GM19193 (cell line): ENCODE results near the gene THBD.

Experiments used
- POLR2A ChIP-seq: IDR thresholded peaks from 4 replicates; pipeline ENCODE4 v1.6.1; 2011; ENCODE audit not compliant: insufficient read depth, insufficient read length; ENCODE audit errors: extremely low read depth

The THBD gene

DNA sequence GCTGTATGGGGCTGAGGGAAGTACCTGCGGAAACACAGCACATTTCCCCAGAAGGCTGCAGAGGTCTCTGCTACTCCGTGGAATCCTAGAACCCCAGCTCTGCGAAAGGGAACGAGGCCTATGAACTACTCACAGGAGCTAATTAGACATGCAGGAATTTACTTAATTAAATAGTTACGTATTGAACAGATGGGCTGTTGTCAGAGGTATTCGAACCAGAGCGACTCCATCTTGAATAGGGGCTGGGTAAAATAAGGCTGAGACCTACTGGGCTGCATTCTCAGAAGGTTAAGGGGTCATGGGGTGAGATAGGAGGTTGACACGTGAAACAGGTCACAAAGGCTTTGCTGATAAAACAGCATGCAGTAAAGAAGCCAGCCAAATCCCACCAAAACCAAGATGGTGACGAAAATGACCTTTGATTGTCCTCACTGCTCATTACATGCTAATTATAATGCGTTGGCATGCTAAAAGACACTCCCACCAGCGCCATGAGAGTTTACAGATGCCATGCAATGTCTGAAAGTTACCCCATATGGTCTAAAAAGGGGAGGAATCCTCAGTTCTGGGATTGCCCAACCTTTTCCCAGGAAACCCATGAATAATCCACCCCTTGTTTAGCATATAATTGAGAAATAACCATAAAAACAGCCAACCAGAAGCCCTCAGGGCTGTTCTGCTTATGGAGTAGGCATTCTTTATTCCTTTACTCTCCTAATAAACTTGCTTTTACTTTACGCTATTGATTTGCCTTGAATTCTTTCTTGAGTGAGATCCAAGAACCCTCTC lies 29.0 kb downstream of the THBD start:
- no peak for TF ChIP-seq POLR2A

DNA sequence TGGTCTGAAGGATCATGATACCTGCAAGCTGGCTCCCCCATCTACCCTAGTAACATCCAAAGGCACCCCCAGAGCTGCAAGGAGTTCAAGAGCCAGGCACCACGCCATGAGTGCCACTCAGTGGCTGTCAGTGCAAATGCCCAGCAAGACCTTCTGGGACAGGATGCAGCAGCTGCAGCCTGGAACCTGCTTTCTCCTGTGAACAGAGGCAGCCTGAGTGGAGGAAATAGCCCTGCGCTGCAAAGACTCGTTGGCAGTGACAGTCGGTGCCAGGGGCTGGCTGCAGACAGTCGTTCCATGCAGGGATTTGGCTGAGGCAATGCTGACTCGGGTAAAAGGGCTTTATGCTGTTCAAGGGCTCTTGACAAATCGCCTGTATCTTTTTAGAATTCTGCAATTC lies 30.1 kb downstream of the THBD start:
- no peak for TF ChIP-seq POLR2A

DNA sequence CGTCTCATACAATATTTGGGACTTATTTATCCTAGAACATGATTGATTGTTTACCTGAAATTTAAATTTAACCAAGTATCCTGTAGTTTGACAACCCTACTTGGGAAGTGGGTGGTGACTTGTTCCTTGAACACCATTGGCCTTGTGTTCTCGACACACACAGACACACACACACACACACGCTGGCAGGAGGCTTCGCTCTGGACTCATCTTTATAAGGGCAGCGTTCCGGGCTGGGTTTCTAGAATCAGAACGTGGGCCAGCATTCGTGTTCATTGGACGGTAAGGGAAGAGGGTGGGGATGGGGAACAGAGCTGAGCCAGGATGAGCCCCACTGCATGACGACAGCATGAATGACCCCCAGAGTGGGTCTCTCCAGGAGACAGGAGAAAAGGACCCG lies 30.5 kb downstream of the THBD start:
- no peak for TF ChIP-seq POLR2A

DNA sequence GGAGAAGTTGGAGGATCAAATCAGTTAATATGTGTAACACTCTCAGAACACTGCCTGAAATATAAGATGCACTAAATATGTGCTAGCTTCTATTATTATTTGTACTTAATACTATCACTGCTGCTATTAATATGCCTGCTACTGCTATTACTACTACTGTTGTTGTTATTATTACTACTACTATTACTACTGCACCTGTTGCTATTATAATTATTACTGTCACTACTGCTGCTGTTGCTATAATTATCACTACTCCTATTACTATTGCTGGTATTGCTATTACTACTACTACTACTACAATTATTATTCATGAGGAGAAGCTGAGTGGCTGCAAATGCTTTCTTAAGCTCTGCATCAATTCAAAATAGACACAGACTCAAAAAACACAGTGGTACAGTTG lies 31.0 kb downstream of the THBD start:
- no peak for TF ChIP-seq POLR2A

DNA sequence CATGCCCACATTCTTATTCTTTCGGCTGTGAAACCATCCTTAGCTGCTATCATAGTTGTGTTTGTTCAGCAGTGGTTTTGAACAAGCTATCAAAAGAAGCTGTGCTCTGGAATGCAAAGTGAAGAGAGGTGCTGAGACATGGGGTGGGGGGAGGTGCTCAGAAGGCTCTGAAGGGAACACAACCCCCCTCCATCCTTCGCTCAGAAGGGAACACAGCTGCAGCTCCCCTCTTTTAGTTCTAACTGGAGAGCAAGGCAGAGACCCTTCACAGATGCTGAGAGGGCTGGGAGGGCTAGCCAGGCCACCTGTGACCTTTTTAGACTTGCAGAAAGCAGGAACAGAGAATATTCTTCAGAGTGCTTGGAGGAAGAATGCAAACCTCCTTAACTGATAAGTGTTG lies 32.0 kb downstream of the THBD start:
- TF ChIP-seq POLR2A = no peak

DNA sequence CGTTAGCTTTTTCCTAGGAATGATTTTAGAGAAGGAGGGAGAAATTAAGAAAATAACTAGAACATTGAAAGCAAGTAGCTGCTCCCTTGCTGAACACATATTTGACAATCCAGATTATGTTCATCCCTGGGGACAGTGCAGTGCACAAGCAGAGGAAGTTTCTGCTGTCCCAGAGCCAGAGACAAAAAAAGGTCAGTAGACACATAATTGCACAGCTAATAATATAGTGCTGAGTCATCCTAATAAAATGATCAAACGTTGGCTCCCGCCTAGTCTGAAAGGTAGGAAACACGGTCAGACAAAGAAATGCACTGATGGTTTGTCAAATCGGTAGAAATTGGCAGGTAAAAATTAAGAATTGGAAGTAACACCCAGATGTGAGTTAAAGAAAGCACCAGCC lies 36.0 kb downstream of the THBD start:
- TF ChIP-seq POLR2A = no peak

DNA sequence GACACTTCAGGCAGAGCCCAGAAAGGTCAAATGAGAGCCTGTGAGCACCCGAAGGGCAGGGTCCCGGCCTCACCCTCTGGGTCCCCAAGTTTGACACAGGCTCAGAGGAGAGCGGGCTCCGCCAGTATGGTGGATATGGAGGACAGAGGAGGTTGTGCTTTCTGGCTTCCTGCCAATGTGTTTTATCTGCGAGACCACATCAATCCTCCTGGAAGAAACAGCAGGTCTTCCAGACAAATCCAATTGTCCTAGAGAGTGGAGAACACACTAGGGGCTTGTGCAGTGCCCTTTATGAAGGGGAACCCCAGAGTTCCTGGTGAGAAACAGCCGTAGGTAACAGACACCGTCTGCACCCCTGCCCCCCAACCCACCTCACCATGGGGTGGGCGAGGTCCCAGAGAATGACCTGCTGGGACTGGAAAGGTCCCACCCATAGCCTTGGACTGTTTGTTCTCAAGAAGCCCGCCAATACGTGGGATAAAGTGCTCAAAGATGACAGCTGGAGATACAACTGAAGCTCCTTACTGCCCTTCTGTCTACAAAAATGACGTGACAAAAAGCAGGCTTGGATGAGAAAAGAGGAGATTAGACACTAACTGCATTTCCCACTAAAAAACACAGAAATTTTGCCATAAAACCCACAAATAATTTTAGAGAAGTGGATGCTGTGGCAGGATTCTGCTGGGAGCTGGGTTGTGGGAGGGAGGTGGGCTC lies 38.3 kb downstream of the THBD start:
- no peak for TF ChIP-seq POLR2A

DNA sequence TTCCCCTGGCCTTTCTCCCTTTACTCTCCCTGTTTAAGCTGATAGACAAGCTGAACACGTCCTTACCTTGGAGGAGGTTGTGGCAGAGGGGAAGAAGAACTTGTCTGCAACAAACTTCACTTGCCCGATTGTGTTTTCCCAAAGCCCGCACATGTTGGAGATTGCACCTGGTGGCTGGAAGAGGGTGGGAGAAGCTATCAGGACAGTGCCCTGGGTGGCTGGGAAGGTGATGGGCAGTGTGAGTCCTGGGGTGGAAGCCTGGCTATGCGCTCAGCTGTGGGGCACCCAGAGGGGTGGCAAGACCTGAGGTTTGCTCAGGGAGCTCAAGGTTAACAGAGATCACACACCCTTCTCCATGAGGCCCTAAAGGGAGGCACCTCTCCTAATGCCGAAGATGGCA lies 39.4 kb downstream of the THBD start:
- no peak for TF ChIP-seq POLR2A

DNA sequence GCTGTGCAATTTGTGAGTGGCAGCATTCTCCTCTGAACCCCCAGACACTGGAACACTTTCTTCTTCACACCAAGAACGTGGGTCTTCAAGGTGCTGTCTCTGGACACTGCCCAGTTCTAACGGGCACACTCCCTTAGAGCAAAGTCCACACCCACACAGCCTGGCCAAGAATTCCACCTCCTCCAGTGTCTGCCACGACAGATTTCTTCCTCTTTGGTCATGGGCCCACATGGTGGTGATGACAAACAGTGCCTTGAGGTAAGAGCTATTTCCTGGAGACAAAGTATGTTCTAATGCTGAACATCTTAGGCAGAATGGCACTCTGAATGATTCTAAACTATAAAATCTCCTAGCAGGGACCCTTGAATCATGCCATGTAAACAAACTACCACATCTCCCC lies 39.8 kb downstream of the THBD start:
- no peak for TF ChIP-seq POLR2A

DNA sequence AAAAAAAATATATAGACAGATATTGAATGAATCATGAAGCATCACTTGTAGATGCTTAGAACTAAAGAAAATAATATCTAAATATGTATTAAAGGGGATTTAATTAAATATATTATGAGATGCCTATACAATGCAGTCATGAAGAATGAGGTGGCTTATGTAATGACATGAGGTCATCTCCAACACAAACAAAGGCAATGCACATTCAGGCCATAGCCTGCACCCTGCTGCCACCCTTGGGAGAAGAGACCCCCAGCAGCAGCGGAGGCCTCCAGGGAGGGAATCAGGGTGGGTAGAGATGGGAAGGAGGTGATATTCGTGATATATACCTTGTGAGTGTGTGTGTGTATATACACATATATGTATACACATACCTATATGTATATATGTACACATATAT lies 40.8 kb downstream of the THBD start:
- no peak for TF ChIP-seq POLR2A

DNA sequence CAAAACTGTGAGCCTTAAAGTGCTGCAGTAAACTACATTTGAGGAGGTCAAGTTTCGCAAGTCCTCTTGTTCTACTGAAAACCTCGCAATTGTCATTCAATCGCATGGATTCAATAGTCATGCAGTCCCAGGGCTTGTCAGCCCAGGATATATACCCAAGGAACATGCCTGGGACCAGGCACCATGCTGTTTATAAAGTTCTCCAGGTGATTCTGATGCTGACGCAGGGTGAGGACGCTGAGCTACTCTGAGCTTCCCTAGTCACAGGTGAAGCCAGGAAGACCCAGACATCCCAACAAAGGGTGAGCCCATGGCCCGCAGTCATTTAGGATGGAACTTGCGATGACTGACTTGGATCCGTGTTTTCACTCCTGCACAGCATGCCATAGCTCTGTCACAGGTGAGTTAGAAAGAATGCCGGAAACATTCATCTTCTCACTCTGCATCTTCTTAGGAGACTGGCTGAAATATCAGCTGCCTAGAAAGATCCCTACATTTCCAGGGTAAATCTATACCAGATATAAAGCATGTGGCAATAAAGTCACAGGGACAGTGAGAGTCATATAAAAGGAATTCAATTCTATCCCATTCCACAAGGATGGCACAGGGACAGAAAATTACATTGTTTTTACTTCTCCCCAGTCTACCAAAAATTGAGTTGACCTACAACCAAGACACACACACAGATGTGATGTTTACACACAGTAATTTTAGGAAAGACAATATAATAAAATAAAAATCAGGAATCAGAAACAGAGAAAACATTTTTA lies 41.4 kb downstream of the THBD start:
- no peak for TF ChIP-seq POLR2A

DNA sequence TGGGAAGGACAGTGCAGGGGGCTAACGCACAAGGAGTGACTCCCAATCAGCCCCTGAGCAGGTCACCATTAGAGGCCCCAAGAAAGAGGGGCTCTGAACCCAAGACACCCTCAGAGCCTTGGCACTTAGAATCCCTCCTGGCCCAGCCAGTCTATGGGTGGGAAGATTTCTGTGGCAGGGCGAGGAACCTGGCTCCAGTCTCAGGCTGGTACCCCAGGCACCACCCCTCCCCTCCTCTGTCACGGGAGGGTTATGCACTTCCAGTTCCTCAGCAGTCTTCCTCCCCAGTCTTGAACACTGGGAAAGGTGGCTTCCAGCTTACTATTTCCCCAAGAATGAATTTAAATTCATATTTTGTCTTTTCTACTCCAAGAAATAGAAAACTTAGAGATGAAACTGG lies 42.0 kb downstream of the THBD start:
- TF ChIP-seq POLR2A = no peak

DNA sequence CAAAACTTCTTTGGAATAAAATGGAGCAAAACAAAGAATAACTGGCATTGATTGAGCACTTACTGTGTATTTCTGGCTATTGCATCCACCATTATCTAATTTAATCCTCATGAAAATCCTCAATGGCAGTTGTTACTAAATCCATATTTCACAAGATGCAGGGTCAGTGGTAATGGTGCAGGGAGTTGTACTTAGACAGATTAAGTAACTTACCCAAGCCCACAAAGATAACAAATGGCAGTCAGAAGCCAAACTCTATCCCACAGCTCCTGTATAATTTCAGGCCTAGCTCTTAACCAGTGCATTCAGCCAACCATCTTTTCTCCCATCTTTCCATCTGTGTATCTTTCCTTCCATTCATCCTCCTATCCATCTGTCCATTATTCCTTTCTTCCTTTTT lies 43.7 kb downstream of the THBD start:
- no peak for TF ChIP-seq POLR2A

DNA sequence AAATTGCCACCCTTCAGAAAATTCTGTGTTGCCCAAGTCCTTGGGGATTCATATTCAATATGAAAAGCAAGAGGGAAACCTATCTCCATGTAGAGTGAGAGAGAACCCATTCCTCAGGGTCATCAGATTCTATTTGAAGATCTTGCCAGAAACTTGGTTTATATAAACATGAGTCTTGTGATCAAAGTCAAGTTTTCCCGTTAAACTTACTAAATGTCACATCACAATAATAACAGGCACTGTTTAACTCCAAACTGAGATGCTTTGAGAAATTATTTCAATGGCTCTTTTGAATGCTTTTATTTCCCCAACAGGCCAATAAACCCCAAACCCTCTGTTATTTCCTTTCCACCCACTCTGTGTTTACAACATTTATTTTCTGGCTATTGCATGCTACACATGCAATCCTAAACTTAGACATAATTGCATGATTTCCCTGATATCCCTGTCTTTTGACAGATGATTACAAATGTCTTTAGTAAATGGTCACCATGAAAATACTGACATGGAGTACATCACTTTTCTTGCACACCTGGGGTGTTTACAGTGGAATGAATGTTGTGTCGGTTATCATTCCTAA lies 45.5 kb downstream of the THBD start:
- TF ChIP-seq POLR2A = no peak

DNA sequence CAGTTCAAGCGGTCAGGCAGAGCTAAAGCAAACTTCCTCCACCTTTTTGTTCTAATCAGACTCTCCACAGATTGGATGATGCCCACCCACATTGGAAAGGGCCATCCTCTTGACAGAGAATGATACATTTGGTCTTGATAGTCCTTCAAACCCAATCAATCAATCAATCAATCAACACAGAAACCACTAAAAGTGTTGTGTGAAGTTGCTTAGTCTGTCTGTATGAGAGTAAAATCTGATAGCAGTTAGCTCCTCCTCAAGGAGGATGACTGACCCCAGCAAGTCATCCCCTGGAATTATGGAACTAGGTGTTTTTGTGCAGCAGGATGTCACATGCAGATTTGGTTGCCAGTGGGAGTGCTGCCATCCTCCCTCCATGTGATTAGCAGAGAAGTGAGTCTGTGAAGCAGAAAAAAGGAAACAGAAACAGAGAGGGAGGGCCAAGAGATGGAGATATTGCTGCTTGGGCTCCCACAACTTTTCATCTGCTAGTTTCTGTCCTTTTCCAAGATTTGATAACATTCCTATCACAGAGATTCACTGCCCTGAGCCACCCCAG lies 46.3 kb downstream of the THBD start:
- TF ChIP-seq POLR2A = no peak
